Esophagus squamous epithelium (tissue), 4 donors: Measurements from ENCODE around the gene NIM1K.

Experiments
- POLR2A ChIP-seq, 4 donors: fragments of 450-650 bp; IDR thresholded peaks; one replicate each; pipeline ENCODE4 v1.6.1; 2017; ENCODE audit warnings: antibody characterized with exemption in 4 of 4, mild to moderate bottlenecking in 4 of 4, moderate library complexity in 3 of 4
- TF ChIP-seq, protein P1 (sequence below), 6 experiments: fragments of 450-650 bp in 4 of 6; fragments of 200-600 bp in 2 of 6; sonication (generic) in 2 of 6; IDR thresholded peaks; one replicate each; pipeline ENCODE4 v1.5.1; 2016 to 2019; ENCODE audit warnings: antibody characterized with exemption in 6 of 6, mild to moderate bottlenecking in 4 of 6, moderate library complexity in 4 of 6

DNA sequence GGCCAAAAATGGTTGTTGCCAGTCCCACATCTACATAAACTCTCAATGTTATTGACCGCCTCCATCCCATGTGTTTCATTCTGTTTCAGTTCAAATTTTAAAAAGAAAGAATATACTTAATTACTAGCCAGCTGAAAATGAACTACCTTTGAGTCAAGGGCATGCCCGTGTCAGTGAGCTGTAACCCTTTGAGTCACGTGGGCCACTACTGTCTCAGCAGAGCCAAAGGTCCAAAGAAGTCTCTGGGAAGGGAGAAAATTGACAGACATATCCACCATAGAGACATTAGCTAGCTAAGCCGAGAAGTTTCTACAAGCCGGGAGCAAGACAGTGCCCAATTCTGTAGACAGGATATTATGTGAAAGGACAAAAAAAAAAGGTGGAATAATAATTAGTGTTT, 59.7 kb downstream of the NIM1K start:
- no peak for TF ChIP-seq POLR2A (IDR thresholded peaks at IDR 0.05)
- TF ChIP-seq, protein P1, sequence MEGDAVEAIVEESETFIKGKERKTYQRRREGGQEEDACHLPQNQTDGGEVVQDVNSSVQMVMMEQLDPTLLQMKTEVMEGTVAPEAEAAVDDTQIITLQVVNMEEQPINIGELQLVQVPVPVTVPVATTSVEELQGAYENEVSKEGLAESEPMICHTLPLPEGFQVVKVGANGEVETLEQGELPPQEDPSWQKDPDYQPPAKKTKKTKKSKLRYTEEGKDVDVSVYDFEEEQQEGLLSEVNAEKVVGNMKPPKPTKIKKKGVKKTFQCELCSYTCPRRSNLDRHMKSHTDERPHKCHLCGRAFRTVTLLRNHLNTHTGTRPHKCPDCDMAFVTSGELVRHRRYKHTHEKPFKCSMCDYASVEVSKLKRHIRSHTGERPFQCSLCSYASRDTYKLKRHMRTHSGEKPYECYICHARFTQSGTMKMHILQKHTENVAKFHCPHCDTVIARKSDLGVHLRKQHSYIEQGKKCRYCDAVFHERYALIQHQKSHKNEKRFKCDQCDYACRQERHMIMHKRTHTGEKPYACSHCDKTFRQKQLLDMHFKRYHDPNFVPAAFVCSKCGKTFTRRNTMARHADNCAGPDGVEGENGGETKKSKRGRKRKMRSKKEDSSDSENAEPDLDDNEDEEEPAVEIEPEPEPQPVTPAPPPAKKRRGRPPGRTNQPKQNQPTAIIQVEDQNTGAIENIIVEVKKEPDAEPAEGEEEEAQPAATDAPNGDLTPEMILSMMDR (IDR thresholded peaks at IDR 0.05) = no peak
